Erythroblast (primary cell): ENCODE measurements around the gene SLC49A4.

Source experiments
- GATA1 ChIP-seq: IDR thresholded peaks from 2 replicates; pipeline ENCODE4 v1.6.1; 2011; ENCODE audit warnings: low read depth, mild to moderate bottlenecking, control low read depth, low read length, moderate library complexity
- POLR2A ChIP-seq: IDR thresholded peaks from 2 replicates; pipeline ENCODE4 v1.6.1; 2011; ENCODE audit warnings: mild to moderate bottlenecking, low read length

- TF ChIP-seq POLR2A (no peak), GATA1 (no peak)
Observed at GRCh38 chr3:122816587-122816986, 21.7 kb downstream of the SLC49A4 start.
